ENCODE results near the gene ELP4. TPM values are rescaled to one million over a fixed set of nuclear protein-coding genes. Genes with fewer than 3 reads are reported as not detected.

Gene ELP4
- total RNA-seq, 1 experiment from 2014 or later: 17.2 TPM

DNA sequence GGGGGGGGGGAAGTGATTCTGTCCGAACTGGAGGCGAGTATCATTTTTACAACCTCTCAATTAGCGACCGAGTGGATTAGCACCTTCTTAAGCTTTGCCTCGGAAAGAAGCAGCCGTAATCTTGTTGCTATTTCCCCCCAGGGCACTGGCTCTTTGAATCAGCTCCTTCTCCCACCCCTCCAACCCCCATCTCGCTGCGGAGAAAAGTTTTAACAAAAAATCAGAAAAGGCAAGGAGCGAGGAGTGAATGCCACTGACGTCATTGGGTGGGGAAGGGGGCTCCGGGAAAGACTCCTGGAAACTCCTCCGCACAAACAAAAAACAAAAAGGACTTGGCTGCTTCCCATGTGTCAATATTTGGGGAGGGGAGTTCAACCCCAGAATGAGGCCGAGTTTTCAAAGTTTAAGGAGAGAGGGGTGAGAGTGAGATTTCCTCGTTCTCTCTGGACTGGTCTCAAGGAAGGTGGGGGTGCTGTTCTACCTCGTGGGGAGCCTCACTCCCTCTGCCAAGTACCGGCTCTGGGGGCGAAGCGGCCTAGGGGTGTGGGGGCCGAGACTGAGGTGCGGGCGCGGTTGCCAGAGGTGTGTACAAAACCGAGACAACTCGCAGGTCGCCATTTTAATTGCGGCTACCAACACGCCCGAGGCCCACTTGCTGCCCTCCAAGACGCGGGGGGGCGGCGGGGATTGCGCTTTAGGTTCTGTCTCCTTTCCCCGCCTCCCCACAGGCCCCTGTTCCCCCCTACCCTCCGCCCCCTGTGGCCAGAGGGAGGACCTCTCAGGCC, 304.0 kb downstream of the ELP4 start:
- Histone ChIP-seq H3K27me3 (ENCODE audit: control insufficient read depth, insufficient read depth, low read length) (peaks cover 13% of the 10 kb centered on the region), H3K4me3 (ENCODE audit: low read depth in 2 of 2, low read length in 2 of 2) (no peak overlapping the region), H3K27ac (ENCODE audit: low read length) (no peak overlapping the region), H3K9me3 (ENCODE audit: control insufficient read depth, insufficient read depth, low read depth, low read length) (no peaks in the 10 kb centered on the region), H3K4me1 (ENCODE audit: control insufficient read depth, insufficient read depth, low read length) (0 out of 2 replicates have a peak, but pooled peaks cover 3% of the 10 kb centered on the region), H3K36me3 (ENCODE audit: control insufficient read depth, insufficient read depth, low read length) (no peaks in the 10 kb centered on the region)
- ATAC-seq (no peak), DNase-seq (ENCODE audit: low read depth, low spot score) (no peak)
- BruUV-seq (replicated peaks): no TSS peak
- intact Hi-C loops (cut with micrococcal nuclease; ENCODE audit: unreplicated experiment): no loop called here
- TF ChIP-seq, protein P1, sequence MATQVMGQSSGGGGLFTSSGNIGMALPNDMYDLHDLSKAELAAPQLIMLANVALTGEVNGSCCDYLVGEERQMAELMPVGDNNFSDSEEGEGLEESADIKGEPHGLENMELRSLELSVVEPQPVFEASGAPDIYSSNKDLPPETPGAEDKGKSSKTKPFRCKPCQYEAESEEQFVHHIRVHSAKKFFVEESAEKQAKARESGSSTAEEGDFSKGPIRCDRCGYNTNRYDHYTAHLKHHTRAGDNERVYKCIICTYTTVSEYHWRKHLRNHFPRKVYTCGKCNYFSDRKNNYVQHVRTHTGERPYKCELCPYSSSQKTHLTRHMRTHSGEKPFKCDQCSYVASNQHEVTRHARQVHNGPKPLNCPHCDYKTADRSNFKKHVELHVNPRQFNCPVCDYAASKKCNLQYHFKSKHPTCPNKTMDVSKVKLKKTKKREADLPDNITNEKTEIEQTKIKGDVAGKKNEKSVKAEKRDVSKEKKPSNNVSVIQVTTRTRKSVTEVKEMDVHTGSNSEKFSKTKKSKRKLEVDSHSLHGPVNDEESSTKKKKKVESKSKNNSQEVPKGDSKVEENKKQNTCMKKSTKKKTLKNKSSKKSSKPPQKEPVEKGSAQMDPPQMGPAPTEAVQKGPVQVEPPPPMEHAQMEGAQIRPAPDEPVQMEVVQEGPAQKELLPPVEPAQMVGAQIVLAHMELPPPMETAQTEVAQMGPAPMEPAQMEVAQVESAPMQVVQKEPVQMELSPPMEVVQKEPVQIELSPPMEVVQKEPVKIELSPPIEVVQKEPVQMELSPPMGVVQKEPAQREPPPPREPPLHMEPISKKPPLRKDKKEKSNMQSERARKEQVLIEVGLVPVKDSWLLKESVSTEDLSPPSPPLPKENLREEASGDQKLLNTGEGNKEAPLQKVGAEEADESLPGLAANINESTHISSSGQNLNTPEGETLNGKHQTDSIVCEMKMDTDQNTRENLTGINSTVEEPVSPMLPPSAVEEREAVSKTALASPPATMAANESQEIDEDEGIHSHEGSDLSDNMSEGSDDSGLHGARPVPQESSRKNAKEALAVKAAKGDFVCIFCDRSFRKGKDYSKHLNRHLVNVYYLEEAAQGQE (IDR thresholded peaks at IDR 0.05; ENCODE audit: insufficient read depth in 1 of 2, low read depth in 2 of 2, low read length in 1 of 2): no peak
- TF ChIP-seq TCF7L2 (IDR thresholded peaks at IDR 0.05; ENCODE audit: low read depth, low read length) (no peak), POLR2AphosphoS5 (IDR thresholded peaks at IDR 0.05; ENCODE audit: low read depth, low read length) (no peak), SIN3A (IDR thresholded peaks at IDR 0.05; ENCODE audit: borderline replicate concordance, insufficient read depth, low read depth, low read length) (no peak)
- TF ChIP-seq, protein P2, sequence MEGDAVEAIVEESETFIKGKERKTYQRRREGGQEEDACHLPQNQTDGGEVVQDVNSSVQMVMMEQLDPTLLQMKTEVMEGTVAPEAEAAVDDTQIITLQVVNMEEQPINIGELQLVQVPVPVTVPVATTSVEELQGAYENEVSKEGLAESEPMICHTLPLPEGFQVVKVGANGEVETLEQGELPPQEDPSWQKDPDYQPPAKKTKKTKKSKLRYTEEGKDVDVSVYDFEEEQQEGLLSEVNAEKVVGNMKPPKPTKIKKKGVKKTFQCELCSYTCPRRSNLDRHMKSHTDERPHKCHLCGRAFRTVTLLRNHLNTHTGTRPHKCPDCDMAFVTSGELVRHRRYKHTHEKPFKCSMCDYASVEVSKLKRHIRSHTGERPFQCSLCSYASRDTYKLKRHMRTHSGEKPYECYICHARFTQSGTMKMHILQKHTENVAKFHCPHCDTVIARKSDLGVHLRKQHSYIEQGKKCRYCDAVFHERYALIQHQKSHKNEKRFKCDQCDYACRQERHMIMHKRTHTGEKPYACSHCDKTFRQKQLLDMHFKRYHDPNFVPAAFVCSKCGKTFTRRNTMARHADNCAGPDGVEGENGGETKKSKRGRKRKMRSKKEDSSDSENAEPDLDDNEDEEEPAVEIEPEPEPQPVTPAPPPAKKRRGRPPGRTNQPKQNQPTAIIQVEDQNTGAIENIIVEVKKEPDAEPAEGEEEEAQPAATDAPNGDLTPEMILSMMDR (IDR thresholded peaks at IDR 0.05): no peak
- ChIA-PET POLR2A (no interaction called here), CTCF (no interaction called here)
- in situ Hi-C loops (cut with HindIII; ENCODE audit: low pct_unique_long_range_greater_than_20kb, low sequenced_read_pairs): no loop called here

DNA sequence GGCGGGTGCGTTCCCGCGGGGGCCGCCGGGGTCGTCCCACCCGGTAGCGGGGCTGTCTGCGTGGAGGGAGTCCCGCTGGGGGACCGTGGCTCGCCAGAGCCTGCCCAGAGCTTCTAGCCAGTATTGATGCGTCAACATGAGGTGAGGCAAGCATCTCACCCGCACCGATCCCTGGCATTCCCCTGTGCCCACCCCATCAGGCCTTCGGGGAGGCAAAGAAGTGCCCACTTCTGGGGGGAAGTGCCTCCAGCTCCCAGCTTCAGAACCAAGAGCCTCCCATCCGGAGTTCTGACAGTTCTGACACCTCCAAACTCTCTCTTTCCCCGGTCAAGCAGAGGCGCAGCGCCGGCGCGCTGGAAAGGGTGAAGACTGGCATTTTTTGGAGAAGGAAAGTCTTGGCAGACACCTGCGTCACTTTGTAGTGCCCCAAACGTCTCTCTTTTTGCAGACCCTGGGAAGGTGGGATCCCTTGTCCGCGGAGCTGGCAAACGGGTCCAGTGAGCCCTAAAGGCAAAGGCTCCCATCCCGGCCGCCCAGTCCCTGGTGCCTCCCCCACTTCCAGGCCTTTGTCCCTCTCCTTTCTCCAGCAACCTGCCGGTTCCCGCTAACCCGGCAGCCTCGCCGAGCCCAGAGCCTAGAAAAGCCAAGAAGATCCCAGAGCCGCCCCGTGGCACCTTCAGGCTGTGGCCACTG, 304.8 kb downstream of the ELP4 start:
- Histone ChIP-seq H3K4me3 (ENCODE audit: low read depth in 2 of 2, low read length in 2 of 2) (no peak overlapping the region), H3K4me1 (ENCODE audit: control insufficient read depth, insufficient read depth, low read length) (0 out of 2 replicates have a peak, but pooled peaks cover 3% of the 10 kb centered on the region), H3K27ac (ENCODE audit: low read length) (no peak overlapping the region), H3K27me3 (ENCODE audit: control insufficient read depth, insufficient read depth, low read length) (peaks cover 8% of the 10 kb centered on the region), H3K9me3 (ENCODE audit: control insufficient read depth, insufficient read depth, low read depth, low read length) (no peaks in the 10 kb centered on the region), H3K36me3 (ENCODE audit: control insufficient read depth, insufficient read depth, low read length) (no peaks in the 10 kb centered on the region)
- CTCF ChIA-PET: no interaction called here
- BruUV-seq (replicated peaks): no TSS peak
- POLR2A ChIA-PET: no interaction called here
- ATAC-seq (no peak), DNase-seq (ENCODE audit: low read depth, low spot score) (no peak)
- intact Hi-C loops (cut with micrococcal nuclease; ENCODE audit: unreplicated experiment): no loop called here
- TF ChIP-seq TCF7L2 (IDR thresholded peaks at IDR 0.05; ENCODE audit: low read depth, low read length) (no peak), POLR2AphosphoS5 (IDR thresholded peaks at IDR 0.05; ENCODE audit: low read depth, low read length) (no peak), SIN3A (IDR thresholded peaks at IDR 0.05; ENCODE audit: borderline replicate concordance, insufficient read depth, low read depth, low read length) (no peak)
- TF ChIP-seq, protein P2 (IDR thresholded peaks at IDR 0.05): no peak
- TF ChIP-seq, protein P1 (IDR thresholded peaks at IDR 0.05; ENCODE audit: insufficient read depth in 1 of 2, low read depth in 2 of 2, low read length in 1 of 2): no peak
- in situ Hi-C loops (cut with HindIII; ENCODE audit: low pct_unique_long_range_greater_than_20kb, low sequenced_read_pairs): no loop called here
